T-helper 9 cell (primary cell): Measurements from ENCODE around the gene TREM2.

ENCODE experiments used
- DNase-seq: peaks from one replicate; pipeline ENCODE4 v3.0.0-alpha.2; 2020

The TREM2 gene

GRCh38 chr6:41182069-41183034 lies 19.4 kb upstream of the TREM2 start:
- DNase-seq = peak; percentile 23

DNA sequence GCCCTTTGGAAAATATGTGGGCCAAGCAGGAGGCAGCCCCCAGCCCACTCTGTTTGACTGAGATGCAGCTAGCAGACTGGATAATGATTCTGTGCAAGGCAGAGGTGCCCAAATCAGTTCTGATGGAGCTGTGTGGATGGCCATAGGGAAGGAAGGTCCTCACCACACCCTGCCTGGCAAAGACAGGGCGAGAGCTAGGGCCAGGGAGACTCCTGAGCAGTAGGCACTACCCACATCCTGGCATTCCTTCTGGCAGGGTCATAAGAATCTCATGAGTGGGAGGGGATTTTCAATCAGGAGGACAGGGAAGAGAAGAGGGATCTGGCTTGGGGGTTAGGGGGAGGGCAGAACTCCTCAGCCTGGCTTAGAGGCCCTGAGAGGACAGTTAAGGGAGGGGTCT lies 18.6 kb upstream of the TREM2 start:
- no peak for DNase-seq

DNA sequence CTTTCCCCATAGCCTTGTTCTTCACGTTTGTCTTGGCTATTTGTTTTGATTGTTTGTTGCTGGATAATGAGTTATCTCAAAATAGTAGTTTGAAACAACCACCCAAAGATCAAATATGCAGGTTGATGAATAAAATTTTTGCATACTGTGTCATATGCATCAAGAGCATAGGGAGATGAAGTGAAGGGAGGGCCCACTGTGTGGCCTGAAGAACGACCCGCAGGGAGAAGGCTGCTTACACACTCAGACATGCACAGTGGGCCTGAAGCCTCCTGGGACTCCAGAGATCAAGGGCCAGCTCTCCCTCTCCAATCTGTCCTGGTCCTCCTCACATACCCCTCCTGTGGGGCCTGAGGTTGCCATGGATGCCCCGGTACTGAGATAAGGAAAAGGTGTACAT lies 16.2 kb upstream of the TREM2 start:
- DNase-seq = no peak

DNA sequence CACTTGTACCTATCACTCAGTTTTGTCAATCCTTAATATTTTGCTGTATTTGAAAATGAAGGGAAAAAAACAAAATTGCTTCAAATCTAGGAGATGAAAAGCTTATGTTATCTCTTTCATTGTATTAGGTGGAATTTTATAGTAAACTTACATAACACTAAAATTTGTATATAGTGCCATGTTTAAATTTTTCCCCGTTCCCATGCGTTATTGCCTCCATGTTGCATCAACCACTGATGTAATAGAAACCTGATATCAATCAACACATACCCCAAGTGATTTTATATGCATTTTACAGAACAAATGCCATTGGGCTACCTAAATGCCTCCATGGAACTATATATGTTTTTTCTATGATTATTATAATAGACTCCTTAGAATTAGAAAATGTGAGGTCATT lies 14.8 kb upstream of the TREM2 start:
- DNase-seq = no peak

GRCh38 chr6:41177287-41177686 lies 14.4 kb upstream of the TREM2 start:
- no peak for DNase-seq

DNA sequence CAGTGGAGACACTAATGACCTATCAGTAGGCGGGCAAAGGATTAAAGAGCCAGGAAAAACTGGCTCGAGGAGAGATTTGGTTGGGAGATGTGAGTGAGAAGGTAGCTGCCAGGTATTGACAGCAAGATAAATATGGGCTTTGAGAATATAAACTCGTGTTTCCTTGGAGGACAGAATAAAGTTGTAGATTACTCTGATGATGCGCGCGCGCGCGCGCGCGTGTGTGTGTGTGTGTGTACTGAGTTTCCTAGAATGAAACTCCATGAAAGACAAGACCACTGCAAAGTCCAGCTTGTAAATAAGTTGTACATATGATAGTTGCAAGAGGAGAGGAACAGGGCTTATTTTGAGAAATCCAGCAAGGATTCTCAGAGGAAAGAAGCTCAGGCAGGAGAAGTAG lies 13.3 kb upstream of the TREM2 start:
- DNase-seq = no peak

- DNase-seq = no peak
These were observed 12.2 kb upstream of the TREM2 start for GRCh38 chr6:41175084-41175483.

- no peak for DNase-seq
These were observed 11.7 kb upstream of the TREM2 start for GRCh38 chr6:41174610-41175009.

- DNase-seq = no peak
These were observed 9.0 kb upstream of the TREM2 start for GRCh38 chr6:41171908-41172307.

DNA sequence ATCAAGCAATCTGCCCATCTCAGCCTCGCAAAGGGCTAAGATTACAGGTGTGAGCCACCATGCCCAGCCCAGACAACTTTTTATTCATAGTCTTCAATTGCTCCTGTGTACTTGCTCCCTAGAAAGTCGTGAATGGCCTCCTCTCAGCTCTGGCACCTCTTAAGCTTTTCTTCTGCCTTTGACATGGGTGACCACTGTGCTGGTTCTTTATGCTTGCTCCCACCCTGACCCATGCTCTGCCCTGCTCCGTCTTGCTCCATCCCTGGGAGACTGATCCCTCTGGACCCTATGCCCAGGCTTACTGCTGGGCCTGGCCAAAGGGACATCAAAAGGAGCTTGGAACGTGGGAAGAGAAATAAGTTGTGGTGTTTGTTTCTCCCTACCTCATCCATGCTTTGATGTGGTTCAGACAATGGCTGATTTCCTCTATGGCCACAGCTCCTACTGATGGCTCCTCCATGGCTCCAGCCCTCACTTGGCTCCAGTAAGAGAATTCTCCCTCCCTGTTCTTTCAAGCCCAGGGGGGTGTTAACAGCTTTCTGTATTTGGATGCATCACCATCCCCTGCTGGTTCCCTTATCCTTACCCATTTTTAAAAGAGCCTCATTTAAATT lies 7.7 kb upstream of the TREM2 start:
- no peak for DNase-seq

GRCh38 chr6:41167173-41167963 lies 4.5 kb upstream of the TREM2 start:
- DNase-seq = no peak

- DNase-seq = no peak
These were observed 1.7 kb upstream of the TREM2 start for GRCh38 chr6:41164551-41165120.

DNA sequence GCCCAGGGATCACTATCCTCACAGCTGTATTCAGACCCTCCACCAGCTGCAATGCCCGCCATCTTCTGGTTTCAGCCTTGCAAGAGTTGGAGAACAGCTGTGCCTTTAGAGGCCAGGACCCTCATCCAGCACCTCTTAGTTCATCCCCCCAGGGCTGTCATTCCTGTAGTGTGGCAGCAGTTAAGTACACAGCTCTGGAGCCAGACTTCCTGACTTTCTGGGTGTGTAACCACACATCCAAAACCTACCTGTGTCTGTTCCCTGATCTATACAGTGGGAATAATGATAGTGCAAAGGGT lies 452 bp upstream of the TREM2 start:
- no peak for DNase-seq

GRCh38 chr6:41161851-41162552 lies 914 bp downstream of the TREM2 start:
- no peak for DNase-seq

DNA sequence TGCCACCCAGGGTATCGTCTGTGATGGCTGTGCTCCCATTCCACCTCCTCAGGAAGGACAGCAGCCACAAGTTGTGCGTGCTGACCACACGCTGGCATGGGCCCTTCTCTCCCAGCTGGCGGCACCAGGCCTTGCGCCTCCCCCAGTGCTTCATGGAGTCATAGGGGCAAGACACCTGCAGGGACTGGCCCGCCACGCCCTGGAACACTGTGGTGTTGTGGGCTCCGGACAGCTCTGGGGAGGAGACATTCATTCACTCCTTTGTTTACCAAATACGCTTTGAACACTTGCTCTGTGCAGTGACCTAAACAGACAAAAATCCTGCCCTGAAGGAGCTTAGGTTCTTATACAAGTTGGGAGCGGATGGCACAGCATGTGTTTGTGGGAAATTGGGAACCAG lies 1.5 kb downstream of the TREM2 start:
- DNase-seq = no peak

GRCh38 chr6:41160933-41161332 lies 2.0 kb downstream of the TREM2 start:
- no peak for DNase-seq

DNA sequence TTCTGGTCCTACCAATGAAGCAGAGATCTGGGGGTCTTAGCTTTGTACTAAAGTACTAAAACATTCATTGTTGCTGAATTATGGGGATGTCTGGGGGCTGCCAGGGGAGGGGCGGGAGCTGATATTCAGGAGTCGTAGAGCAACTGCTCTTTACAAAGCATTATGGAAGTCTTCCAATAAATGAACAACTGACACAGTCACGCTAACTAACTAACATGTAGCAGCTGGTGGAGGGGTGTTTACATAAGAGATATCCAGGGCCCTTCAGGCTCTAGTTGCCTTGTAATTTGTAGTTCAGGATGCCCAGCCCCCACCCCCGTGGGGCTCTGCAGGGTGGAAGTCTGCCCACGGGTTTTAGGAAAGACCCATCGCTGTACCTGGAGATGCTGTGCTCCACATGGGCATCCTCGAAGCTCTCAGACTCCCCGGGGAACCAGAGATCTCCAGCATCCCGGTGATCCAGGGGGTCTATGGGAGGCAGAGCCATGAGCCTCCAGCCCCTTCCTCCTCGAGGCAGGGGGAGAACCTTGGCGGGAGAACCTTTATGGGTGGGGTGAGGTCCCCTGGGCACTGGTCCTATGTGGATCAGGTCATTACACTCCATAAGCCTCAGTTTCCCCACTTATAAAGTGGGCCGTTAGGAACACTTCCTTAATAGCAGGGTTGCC lies 3.4 kb downstream of the TREM2 start:
- DNase-seq = no peak

- DNase-seq = no peak
These were observed 5.6 kb downstream of the TREM2 start for GRCh38 chr6:41157323-41157722.

GRCh38 chr6:41156771-41157170 lies 6.1 kb downstream of the TREM2 start:
- no peak for DNase-seq

GRCh38 chr6:41156001-41156400 lies 6.9 kb downstream of the TREM2 start:
- DNase-seq = no peak

- DNase-seq = no peak
These were observed 7.6 kb downstream of the TREM2 start for GRCh38 chr6:41155132-41155805.
